GM12873 (cell line): ENCODE data around the gene VKORC1.

Experiments used
- TF ChIP-seq, protein P1 (sequence below): IDR thresholded peaks from 2 replicates; pipeline ENCODE4 v1.5.1; 2012; ENCODE audit warnings: low read depth, mild to moderate bottlenecking, moderate library complexity, low read length, control low read depth; ENCODE audit not compliant: insufficient read depth; ENCODE audit errors: missing control alignments

Gene VKORC1

DNA sequence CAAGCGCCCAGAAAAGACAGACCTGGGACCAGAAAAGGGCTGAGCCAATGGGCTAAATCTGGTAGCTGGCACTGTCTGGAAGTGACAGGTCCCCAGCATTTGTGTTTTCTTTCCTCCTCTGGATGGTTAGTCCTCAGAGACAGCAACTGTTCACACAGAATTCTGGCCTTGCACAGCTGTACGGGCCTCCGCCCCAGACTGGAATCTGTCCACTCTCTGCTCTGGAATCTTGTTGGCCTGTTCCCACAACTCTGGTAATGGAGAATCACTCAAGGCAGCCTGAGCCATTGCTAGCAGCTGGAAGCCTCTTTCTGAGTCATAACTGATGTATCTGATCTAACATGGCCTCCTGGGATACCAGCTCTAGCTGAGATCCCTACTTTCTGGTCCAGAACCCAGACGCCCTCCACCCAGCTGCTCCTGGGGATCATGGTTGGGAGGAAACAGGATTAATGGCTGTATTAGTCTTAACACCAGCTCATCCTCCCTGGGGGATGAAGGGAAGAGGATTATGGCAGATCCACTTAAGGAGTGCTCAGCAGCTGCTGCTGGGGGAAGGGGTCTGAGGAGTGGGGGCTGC lies 29.6 kb downstream of the VKORC1 start:
- TF ChIP-seq, protein P1, sequence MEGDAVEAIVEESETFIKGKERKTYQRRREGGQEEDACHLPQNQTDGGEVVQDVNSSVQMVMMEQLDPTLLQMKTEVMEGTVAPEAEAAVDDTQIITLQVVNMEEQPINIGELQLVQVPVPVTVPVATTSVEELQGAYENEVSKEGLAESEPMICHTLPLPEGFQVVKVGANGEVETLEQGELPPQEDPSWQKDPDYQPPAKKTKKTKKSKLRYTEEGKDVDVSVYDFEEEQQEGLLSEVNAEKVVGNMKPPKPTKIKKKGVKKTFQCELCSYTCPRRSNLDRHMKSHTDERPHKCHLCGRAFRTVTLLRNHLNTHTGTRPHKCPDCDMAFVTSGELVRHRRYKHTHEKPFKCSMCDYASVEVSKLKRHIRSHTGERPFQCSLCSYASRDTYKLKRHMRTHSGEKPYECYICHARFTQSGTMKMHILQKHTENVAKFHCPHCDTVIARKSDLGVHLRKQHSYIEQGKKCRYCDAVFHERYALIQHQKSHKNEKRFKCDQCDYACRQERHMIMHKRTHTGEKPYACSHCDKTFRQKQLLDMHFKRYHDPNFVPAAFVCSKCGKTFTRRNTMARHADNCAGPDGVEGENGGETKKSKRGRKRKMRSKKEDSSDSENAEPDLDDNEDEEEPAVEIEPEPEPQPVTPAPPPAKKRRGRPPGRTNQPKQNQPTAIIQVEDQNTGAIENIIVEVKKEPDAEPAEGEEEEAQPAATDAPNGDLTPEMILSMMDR = no peak

DNA sequence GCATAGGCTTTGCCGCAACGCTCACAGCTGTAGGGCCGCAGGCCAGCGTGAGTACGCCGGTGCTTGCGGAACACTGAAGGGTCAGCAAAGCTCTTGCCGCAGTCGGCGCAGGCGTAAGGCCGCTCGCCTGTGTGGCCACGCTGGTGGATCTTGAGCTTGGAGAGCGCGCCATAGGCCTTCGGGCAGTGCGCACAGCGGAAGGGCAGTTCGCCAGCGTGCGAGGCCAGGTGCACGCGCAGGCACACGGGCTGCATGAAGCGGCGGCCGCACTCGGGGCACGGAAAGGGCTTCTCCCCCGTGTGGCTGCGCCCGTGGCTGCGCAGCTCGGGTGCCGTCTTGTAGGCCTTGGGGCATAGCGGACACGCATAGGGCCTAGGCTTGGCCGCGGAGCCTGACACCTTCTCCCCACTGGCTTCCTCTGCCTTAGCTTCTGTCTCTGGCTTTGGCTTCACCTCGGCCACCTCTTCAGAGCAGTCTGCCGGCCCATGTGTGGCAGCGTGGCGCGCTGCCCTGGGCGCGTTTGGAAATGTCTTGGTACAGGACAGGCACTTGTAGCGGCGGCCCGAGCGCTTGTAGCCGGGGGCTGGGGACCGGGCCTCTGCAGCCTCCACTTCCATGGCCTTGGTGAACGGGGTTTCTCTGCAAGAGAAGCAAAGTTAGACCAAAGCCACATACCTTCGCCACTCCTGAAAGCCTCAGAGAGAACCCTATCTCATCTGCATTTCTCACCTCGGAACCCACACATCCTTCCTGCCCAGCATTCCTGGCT lies 30.6 kb downstream of the VKORC1 start:
- TF ChIP-seq, protein P1 = no peak

DNA sequence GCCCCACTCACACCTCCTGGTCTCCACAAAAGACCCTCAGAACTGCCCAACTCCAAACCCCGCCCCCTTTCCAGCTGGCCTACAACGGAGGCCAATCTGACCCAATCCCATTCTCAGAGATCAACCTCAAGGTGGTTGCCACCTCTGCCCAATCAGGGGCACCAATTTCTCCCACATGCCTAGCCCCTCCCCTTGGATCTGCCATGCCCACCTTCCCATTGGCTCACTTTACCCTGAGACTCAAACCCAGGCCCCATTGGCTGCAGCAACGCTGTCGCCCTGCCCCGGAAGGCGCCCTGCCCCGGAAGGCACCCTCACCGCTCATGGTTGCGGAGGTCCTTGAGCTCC lies 31.1 kb downstream of the VKORC1 start:
- TF ChIP-seq, protein P1 = no peak

DNA sequence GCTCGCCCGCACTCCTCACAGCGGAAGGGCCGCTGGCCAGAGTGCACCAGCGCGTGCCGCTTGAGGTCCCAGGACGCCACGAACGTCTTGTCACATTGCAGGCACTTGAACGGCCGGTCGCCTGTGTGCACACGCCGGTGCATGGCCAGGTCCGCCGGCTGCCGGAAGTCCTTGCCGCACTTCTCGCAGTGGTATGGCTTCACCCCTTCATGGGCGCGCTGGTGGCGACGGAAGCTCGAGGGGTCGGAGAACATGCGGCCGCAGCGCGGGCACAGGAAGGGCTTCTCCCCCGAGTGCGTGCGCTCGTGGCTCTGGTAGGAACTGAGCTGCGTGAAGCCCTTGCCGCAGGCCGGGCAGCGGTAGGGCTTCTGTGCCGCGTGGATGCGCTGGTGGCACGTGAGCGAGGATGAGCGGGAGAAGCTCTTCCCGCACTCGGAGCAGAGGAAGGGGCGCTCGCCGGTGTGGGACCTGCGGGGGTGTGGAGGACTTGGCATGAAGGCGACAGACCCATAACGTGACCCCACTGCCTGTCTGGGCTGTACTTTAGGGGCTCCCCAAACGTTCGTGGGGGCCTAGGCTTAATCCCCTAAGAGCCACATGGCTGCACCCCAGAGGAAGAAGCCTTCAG lies 32.7 kb downstream of the VKORC1 start:
- TF ChIP-seq, protein P1 = no peak

DNA sequence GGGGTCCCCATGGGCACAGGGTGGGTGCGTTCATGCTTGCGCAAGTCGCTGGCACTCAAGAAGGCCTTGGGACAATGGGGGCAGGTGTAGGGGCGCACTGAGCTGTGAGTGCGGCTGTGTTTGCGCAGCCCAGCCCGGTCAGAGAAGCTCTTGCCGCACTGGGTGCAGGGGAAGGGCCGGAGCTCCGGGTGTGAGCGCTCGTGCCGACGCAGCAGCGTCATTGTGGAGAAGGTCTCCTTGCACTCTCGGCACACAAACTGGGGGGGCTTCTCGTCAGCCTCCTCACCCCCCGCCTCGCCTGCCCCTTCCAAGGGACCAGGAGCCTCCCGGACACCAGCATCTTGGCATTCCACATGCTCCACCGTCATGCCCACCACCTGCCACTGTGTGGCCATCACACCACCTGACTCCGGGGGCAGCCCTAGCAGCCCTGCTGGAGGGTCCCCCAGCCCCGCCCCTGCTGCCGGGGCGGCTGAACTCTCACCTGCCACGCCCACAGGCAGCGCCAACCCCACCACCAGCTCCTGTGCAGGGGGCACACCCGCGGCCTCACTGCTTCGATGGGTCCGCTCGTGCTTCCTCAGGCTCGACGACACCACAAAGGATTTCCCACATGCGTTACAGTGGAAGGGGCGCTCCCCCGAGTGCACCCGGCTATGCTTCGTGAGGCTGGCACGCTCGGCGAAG lies 33.3 kb downstream of the VKORC1 start:
- TF ChIP-seq, protein P1 = no peak

DNA sequence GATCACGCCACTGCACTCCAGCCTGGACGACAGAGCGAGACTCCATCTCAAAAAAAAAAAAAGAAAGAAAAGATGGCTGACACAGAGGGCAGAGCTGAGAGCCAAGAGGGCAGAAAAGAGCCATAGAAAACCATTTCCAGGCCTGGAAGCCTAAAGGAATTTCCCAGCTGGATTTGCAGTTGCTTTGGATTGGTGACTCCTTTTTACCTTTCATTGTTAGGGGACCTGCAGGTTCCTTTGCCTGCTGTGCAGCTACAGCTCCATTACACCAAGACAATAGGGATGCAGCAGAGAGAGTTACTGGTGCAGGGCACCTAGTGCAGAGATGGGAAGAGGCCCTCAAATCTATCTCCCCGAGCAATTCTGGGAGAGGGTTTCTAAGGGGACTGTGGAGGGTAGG lies 39.0 kb downstream of the VKORC1 start:
- TF ChIP-seq, protein P1 = no peak

DNA sequence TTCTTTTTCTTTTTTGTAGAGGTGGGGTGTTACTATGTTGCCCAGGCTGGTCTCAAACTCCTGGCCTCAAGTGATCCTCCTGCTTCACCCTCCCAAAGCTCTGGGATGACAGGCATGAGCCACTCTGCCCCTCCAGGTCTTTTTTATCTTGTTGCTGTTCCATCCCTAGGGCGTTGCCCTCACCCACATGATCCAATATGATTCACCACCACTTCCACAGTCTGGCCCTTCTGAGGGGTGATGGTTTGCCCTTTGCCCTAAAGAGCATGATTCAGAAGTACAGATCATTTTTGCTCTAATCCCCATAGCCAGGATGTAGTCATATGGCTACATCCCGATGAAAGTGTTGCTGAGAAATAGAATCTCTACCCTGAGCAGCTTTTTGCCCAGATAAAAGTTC lies 42.5 kb downstream of the VKORC1 start:
- TF ChIP-seq, protein P1 = no peak
